ENCODE measurements around the gene HNRNPL.
A peak's percentile ranks its signal among the peaks of the same experiment; 100 is the strongest.
"Not testable (repeated sequence)": the region's sequence is repeated elsewhere in the genome, so short reads cannot be mapped to it uniquely, and the experiment has no call there.

Gene HNRNPL

GRCh38 chr19:38869160-38869835 lies 19.5 kb upstream of the HNRNPL start:
- no peak for DNase-seq

- no peak for DNase-seq
Measured at GRCh38 chr19:38868551-38868950, 18.8 kb upstream of the HNRNPL start.

GRCh38 chr19:38867171-38867780 lies 17.5 kb upstream of the HNRNPL start:
- DNase-seq = no peak

GRCh38 chr19:38862321-38863059 lies 12.7 kb upstream of the HNRNPL start:
- no peak for DNase-seq

DNA sequence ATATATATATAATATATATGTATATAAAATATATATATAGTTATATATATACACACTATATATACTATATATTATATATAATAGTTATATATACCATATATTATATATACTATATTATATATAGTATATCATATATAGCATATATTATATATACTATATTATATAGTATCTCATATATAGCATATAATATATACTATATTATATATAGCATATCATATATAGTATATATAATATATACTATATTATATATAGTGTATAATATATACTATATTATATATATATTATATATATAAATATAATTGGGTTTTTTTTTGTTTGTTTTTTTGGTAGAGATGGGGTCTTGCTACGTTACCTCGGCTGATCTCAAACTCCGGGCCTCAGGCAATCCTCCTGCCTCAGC lies 11.6 kb upstream of the HNRNPL start:
- no peak for DNase-seq

GRCh38 chr19:38859631-38860204 lies 9.9 kb upstream of the HNRNPL start:
- not testable (repeated sequence) for DNase-seq

- no peak for DNase-seq
Measured at GRCh38 chr19:38856813-38857212, 7.0 kb upstream of the HNRNPL start.

- DNase-seq = not testable (repeated sequence)
Measured at GRCh38 chr19:38855751-38856150, 6.0 kb upstream of the HNRNPL start.

GRCh38 chr19:38854961-38855360 lies 5.2 kb upstream of the HNRNPL start:
- DNase-seq = not testable (repeated sequence)

DNA sequence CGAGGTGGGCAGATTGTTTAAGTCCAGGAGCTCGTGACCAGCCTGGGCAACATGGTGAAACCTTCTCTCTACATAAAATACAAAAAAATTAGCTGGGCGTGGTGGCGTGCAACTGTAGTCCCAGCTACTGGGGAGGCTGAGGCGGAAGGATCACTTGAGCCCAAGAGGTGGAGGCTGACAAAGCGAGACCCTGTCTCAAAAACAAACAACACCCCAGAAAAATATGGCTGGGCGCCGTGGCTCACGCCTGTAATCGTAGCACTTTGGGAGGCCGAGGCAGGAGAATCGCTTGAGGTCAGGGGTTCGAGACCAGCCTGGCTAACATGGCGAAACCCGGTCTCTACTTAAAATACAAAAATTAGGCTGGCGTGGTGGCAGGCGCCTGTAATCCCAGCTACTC lies 3.4 kb upstream of the HNRNPL start:
- no peak for DNase-seq

GRCh38 chr19:38852231-38853044 lies 2.7 kb upstream of the HNRNPL start:
- peak; percentile 64 for DNase-seq

GRCh38 chr19:38851622-38852230 lies 1.9 kb upstream of the HNRNPL start:
- peak; percentile 86 for DNase-seq

GRCh38 chr19:38850976-38851621 lies 1.3 kb upstream of the HNRNPL start:
- DNase-seq = peak; percentile 20

GRCh38 chr19:38850436-38850975 lies 720 bp upstream of the HNRNPL start:
- DNase-seq = peak; percentile 97

DNA sequence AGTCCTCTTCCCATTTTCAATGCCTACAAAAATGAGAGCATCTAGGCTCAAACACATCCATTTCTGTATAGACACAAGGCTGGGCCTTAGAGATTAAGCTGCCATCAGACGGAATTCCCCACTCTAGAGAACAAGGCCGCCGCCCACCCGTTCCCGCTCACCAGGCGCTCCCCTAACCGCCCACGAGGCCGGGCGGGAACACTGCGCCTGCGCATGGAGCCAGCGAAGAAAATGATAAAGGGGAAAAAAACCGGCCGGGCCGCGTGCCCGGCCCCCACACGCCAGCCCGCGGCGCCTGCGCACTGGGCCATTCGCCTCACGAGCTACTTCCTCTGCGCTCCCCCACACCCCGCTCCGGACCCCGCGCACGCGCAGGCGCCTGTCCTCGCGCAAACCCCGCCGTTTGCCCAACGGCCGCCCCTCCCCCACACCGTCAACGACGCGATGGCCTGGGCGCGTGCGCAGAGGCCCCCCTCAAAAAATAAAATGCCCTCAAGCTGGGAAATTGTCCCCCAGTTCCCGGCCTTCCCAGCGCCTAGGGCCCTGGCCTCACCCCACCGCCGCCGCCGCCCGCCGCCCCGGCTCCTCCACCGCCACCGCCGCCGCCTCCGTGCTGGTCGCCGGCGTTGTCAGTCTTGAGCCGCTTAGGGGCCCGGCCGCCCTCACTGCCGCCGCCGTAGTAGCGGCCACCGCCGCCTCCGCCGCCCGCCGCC lies 483 bp downstream of the HNRNPL start:
- peak; percentile 96 for DNase-seq

DNA sequence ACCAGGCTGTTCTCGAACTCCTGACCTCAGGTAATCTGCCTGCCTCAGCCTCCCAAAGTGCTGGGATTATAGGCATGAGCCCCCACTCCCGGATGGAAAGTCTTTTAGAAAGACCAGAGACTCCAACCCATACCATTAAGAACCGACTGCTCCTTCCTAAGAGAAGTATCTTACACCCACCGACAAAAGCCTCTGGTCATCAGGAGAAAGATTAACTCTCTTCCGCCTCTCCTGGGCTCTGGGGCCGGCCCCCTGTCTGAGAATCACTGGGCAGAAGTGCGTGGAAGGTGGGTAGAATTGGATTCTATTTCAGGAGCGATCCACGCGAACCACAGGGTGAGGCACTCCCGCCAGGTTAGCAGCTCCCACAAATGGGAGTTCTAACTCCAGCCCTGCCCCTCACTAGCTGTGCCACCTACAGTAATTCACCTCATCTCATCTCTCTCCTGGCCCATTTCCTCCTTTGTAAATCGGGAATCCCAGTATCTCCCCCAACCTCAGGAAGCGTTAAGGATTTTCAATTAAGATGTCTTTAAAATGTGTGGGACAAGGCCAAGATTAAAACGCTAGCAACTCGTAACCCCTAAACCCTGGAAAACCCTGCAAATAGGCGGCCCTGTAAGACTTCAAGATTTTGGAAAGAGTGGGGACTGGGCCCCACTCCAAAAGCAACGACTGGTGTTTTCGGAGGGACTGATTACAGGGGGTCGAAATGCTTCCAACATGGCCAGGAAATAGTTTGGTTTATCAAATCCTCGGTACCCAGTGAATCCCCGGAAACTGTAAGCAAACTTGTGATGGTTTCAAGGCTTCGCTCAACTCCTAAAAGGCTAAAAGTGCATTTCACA lies 1.3 kb downstream of the HNRNPL start:
- no peak for DNase-seq

GRCh38 chr19:38846097-38846496 lies 3.7 kb downstream of the HNRNPL start:
- DNase-seq = no peak

DNA sequence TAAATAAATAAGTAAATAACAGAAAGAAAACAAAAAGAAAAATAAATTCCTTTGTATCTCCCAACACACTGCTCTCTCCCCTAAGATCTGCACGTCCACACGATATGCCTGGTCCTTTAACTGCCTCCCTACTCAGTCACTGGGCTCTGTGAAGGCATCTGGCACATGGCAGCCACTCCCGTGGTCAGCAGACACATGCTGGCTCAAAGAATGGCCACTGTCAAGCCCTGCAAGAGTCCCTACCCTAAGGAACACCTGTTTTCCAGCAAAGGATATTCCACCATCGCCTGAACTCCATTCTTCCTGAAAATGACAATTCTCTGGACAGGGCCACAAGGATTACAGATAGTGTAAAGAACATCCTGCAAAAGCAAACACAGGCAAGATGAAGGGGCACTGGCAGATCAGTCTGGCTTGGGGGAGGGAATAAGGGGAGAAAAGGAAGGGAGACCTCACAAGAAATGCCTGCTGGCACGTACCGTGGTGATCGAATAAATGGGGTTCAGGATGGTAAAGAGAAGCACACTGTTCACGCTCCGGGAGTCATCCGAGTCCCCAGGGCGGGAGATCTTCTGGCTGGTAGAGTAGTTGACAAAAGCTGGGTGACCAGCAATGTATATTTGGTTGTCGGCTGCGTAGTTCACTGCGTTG lies 4.3 kb downstream of the HNRNPL start:
- DNase-seq = no peak

- DNase-seq = no peak
Measured at GRCh38 chr19:38844093-38844686, 5.6 kb downstream of the HNRNPL start.

All from activated CD4-positive, alpha-beta T cell treated with anti-CD3 and anti-CD28 coated beads, Interleukin-2, amount 50 U/mL, for 1 hour (primary cell).